Measurements from ENCODE around the gene OXCT1. TPM values are rescaled to one million over a fixed set of nuclear protein-coding genes. Genes with fewer than 3 reads are reported as not detected.

OXCT1 gene
- total and polyA plus RNA-seq, 2 of the 8 experiments (the other 6 are each of a cell fraction or from before 2014, with no cell fraction given): 10.1 to 28.2 TPM

GRCh38 chr5:41751867-41752266, 118.4 kb downstream of the OXCT1 start:
- ChIA-PET POLR2A (ENCODE audit: partially characterized antibody) (no interaction called here), CTCF (ENCODE audit: partially characterized antibody) (interaction anchor here (1.2 to 2.6 kb wide), 2 partner anchors 9 to 104 kb away, joined by 3 to 11 read pairs; no protein-coding TSS in a partner anchor)
- no peak overlapping the region for H3K56ac ChIP-seq (replicated peaks; ENCODE audit: insufficient read length, low read depth, low read length)
- no peak overlapping the region for H4K5ac ChIP-seq (ENCODE audit: insufficient read length, low read depth, low read length)
- no peak overlapping the region for H3K27ac ChIP-seq (ENCODE audit: low read depth, low read length)
- H3K9me3 ChIP-seq (ENCODE audit: insufficient read depth in 2 of 2, low read depth in 1 of 2, low read length in 1 of 2): no peaks in the 10 kb centered on the region
- H3K27me3 ChIP-seq (replicated peaks in 1 of 4; ENCODE audit: control insufficient read depth in 3 of 4, extremely low read depth in 1 of 4, insufficient read depth in 3 of 4, low read length in 3 of 4): no peaks in the 10 kb centered on the region
- H2AK5ac ChIP-seq (ENCODE audit: low read depth, low read length): no peak overlapping the region
- no peak overlapping the region for H2AFZ ChIP-seq (ENCODE audit: low read length)
- no peak overlapping the region for H4K91ac ChIP-seq (replicated peaks; ENCODE audit: insufficient read length, low read length)
- peaks cover 0 to 2% (median 0%) of the 10 kb centered on the region in 4 experiments; a peak in 1 of 8 replicates for H3K36me3 ChIP-seq (ENCODE audit: control insufficient read depth in 2 of 4, insufficient read depth in 4 of 4, low read length in 3 of 4)
- H3K4me2 ChIP-seq (ENCODE audit: insufficient read depth in 1 of 2, low read depth in 2 of 2, low read length in 2 of 2): no peak overlapping the region
- H3K4ac ChIP-seq (replicated peaks; ENCODE audit: insufficient read length, low read depth, low read length): no peak overlapping the region
- no peaks in the 10 kb centered on the region for H3K79me1 ChIP-seq (ENCODE audit: low read depth, low read length)
- no peak overlapping the region for H3K23ac ChIP-seq (ENCODE audit: insufficient read length)
- no peak overlapping the region for H2BK12ac ChIP-seq (ENCODE audit: low read depth, low read length)
- no peak overlapping the region for H2BK15ac ChIP-seq (ENCODE audit: low read length)
- H3K18ac ChIP-seq (ENCODE audit: extremely low read depth, low read length): no peak overlapping the region
- no peaks in the 10 kb centered on the region for H3K4me1 ChIP-seq (replicated peaks in 1 of 4; ENCODE audit: control insufficient read depth in 3 of 4, insufficient read depth in 4 of 4, low read length in 3 of 4)
- H3K14ac ChIP-seq (ENCODE audit: insufficient read length): no peak overlapping the region
- H2BK120ac ChIP-seq (replicated peaks; ENCODE audit: low read depth, low read length): no peak overlapping the region
- H2BK5ac ChIP-seq (ENCODE audit: low read depth, low read length): no peak overlapping the region
- DNase-seq (ENCODE audit: low read depth in 1 of 2, low spot score in 2 of 2): no peak
- no peaks in the 10 kb centered on the region for H3K23me2 ChIP-seq (ENCODE audit: low read depth, low read length)
- no peaks in the 10 kb centered on the region for H4K20me1 ChIP-seq (replicated peaks in 1 of 2; ENCODE audit: control insufficient read depth in 1 of 2, insufficient read depth in 2 of 2, low read length in 2 of 2)
- no peak overlapping the region for H3K4me3 ChIP-seq (ENCODE audit: extremely low read depth in 1 of 4, insufficient read depth in 2 of 4, low read depth in 3 of 4, low read length in 4 of 4)
- TF ChIP-seq CHD1 (IDR thresholded peaks at IDR 0.05; ENCODE audit: low read depth, low read length): no peak
- no peak for TF ChIP-seq MAX (IDR thresholded peaks at IDR 0.05)
- no peak for TF ChIP-seq CHD2 (IDR thresholded peaks at IDR 0.05; ENCODE audit: low read length)
- no peak for TF ChIP-seq BCL11A (IDR thresholded peaks at IDR 0.05; ENCODE audit: low read depth in 2 of 2, low read length in 2 of 2)
- no peak for TF ChIP-seq YY1 (IDR thresholded peaks at IDR 0.05; ENCODE audit: low read depth, low read length)
- no peak for TF ChIP-seq TAF7 (optimal IDR thresholded peaks at IDR 0.05; ENCODE audit: borderline replicate concordance, low read depth, low read length)
- TF ChIP-seq RFX5 (IDR thresholded peaks at IDR 0.05; ENCODE audit: borderline replicate concordance, low read depth, low read length): no peak
- TF ChIP-seq CREB1 (IDR thresholded peaks at IDR 0.05): no peak
- no peak for TF ChIP-seq MAFK (IDR thresholded peaks at IDR 0.05; ENCODE audit: low read depth, low read length)
- no peak for TF ChIP-seq POLR2AphosphoS5 (IDR thresholded peaks at IDR 0.05; ENCODE audit: low read depth, low read length)
- no peak for TF ChIP-seq KDM5A (IDR thresholded peaks at IDR 0.05; ENCODE audit: low read length)
- TF ChIP-seq KDM4A (IDR thresholded peaks at IDR 0.05; ENCODE audit: low read depth, low read length, severe bottlenecking): no peak
- no peak for TF ChIP-seq NRF1 (IDR thresholded peaks at IDR 0.05; ENCODE audit: low read depth, low read length)
- no peak for TF ChIP-seq BACH1 (IDR thresholded peaks at IDR 0.05; ENCODE audit: low read length)
- H4K8ac ChIP-seq (ENCODE audit: extremely low read depth, insufficient read depth, low read length): no peak overlapping the region
- H2BK20ac ChIP-seq (ENCODE audit: low read length): no peak overlapping the region
- H3K79me2 ChIP-seq (ENCODE audit: control insufficient read depth in 1 of 2, insufficient read depth in 2 of 2, low read length in 2 of 2): no peaks in the 10 kb centered on the region
- H3K9ac ChIP-seq (replicated peaks in 1 of 4; ENCODE audit: extremely low read depth in 1 of 4, low read depth in 3 of 4, low read length in 3 of 4): no peak overlapping the region
- no peak for FAIRE-seq

Data from H1 (cell line).